ENCODE measurements around the gene ZSCAN30. TPM values are rescaled to one million over a fixed set of nuclear protein-coding genes. Genes with fewer than 3 reads are reported as not detected.

ZSCAN30 gene
- total and polyA plus RNA-seq, 2 of the 13 experiments (the other 11 are each of a cell fraction or from before 2014, with no cell fraction given), result 7.4 to 7.7 TPM

- TF ChIP-seq, protein P1, sequence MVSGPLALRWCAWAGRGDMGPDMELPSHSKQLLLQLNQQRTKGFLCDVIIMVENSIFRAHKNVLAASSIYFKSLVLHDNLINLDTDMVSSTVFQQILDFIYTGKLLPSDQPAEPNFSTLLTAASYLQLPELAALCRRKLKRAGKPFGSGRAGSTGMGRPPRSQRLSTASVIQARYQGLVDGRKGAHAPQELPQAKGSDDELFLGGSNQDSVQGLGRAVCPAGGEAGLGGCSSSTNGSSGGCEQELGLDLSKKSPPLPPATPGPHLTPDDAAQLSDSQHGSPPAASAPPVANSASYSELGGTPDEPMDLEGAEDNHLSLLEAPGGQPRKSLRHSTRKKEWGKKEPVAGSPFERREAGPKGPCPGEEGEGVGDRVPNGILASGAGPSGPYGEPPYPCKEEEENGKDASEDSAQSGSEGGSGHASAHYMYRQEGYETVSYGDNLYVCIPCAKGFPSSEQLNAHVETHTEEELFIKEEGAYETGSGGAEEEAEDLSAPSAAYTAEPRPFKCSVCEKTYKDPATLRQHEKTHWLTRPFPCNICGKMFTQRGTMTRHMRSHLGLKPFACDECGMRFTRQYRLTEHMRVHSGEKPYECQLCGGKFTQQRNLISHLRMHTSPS (CRISPR knock-in tag; IDR thresholded peaks at IDR 0.05; ENCODE audit: low read depth), result peak; percentile 72
- peak; percentile 88 for TF ChIP-seq AHDC1 (CRISPR knock-in tag; IDR thresholded peaks at IDR 0.05; ENCODE audit: borderline replicate concordance)
- peak; percentile 54; the same call in 1 of the 2 replicates for TF ChIP-seq HCFC1 (IDR thresholded peaks at IDR 0.05; ENCODE audit: low read depth, low read length)
- TF ChIP-seq ZBTB26 (CRISPR knock-in tag; IDR thresholded peaks at IDR 0.05; ENCODE audit: borderline replicate concordance), result peak; percentile 74; the same call in 1 of the 2 replicates
- no peak for TF ChIP-seq RFX5 (IDR thresholded peaks at IDR 0.05; ENCODE audit: low read depth, low read length)
- TF ChIP-seq CBX1 (IDR thresholded peaks at IDR 0.05; ENCODE audit: low read depth), result peak; percentile 79
- peak; percentile 64 for TF ChIP-seq ETV5 (CRISPR knock-in tag; IDR thresholded peaks at IDR 0.05; ENCODE audit: borderline replicate concordance)
- peak; percentile 84 for TF ChIP-seq TAF1 (CRISPR knock-in tag; IDR thresholded peaks at IDR 0.05)
- peak; percentile 79; the same call in 1 of the 2 replicates for TF ChIP-seq TGIF2 (CRISPR knock-in tag; IDR thresholded peaks at IDR 0.05)
- TF ChIP-seq RFXAP (CRISPR knock-in tag; IDR thresholded peaks at IDR 0.05; ENCODE audit: borderline replicate concordance), result peak; percentile 55; the same call in 1 of the 2 replicates
- TF ChIP-seq ATF5 (CRISPR knock-in tag; IDR thresholded peaks at IDR 0.05; ENCODE audit: low read depth), result no peak
- no peak for TF ChIP-seq TEF (CRISPR knock-in tag; IDR thresholded peaks at IDR 0.05)
- no peak for TF ChIP-seq SRF (IDR thresholded peaks at IDR 0.05; ENCODE audit: low read depth, low read length)
- peak; percentile 17; the same call in 1 of the 2 replicates for TF ChIP-seq JUND (CRISPR knock-in tag; IDR thresholded peaks at IDR 0.05)
- TF ChIP-seq ZMYM3 (CRISPR knock-in tag; IDR thresholded peaks at IDR 0.05), result peak; percentile 86
- TF ChIP-seq FOXA3 (CRISPR knock-in tag; IDR thresholded peaks at IDR 0.05), result peak; percentile 69
- no peak for TF ChIP-seq SRSF1 (optimal IDR thresholded peaks at IDR 0.05; ENCODE audit: low read depth, low read length)
- TF ChIP-seq ZNF761 (CRISPR knock-in tag; conservative IDR thresholded peaks at IDR 0.05), result peak; percentile 86; the same call in 1 of the 2 replicates
- TF ChIP-seq ZSCAN22 (CRISPR knock-in tag; IDR thresholded peaks at IDR 0.05), result peak; percentile 76; the same call in 1 of the 2 replicates
Measured at GRCh38 chr18:35290094-35290735, at the start of gene ZSCAN30 (continued).

Data from HepG2 (cell line).